Pancreas (tissue), 10 donors: ENCODE data around the gene MTSS2. TPM values are rescaled to one million over a fixed set of nuclear protein-coding genes. Genes with fewer than 3 reads are reported as not detected.

Experiments used
- ATAC-seq, 4 donors: fragments of 200-7000 bp; cut with Tn5 transposase; one replicate each; pipeline versions ENCODE4 v1.8.0 to v1.9.1; 2020; ENCODE audit warnings: mild to moderate bottlenecking in 4 of 4, moderate library complexity in 4 of 4
- DNase-seq, 6 donors: peaks; one replicate each; pipeline ENCODE4 v3.0.0-alpha.2; 2020
- FAIRE-seq: peaks from 2 replicates; lab custom pipeline; 2012; peaks lifted over from hg19 to GRCh38; lab: Jason Lieb, UNC
- H3K27ac ChIP-seq, 4 donors: fragments of 200-600 bp; sonication (generic); 1 replicate in 3 of 4; 2 replicates in 1 of 4; pipeline versions ENCODE4 v1.5.0 to v1.8.0; 2020
- H3K27me3 ChIP-seq, 4 donors: fragments of 200-600 bp; one replicate each; pipeline ENCODE4 v1.8.0; 2021
- H3K36me3 ChIP-seq, 3 donors: fragments of 200-600 bp; sonication (generic) in 1 of 3; one replicate each; pipeline versions ENCODE4 v1.5.0 to v1.8.0; 2020 to 2021
- H3K4me1 ChIP-seq, 3 donors: fragments of 200-600 bp; one replicate each; pipeline ENCODE4 v1.8.0; 2021
- H3K4me3 ChIP-seq, 4 donors: fragments of 200-600 bp; sonication (generic) in 2 of 4; one replicate each; pipeline versions ENCODE4 v1.5.0 to v1.8.0; 2020 to 2021
- H3K9me3 ChIP-seq, 4 donors: fragments of 200-600 bp; one replicate each; pipeline ENCODE4 v1.8.0; 2021
- CTCF ChIP-seq, 4 donors: fragments of 200-600 bp; sonication (generic) in 3 of 4; IDR thresholded peaks; one replicate each; pipeline versions ENCODE4 v1.5.0 to v1.8.0; 2021; ENCODE audit warnings: antibody characterized with exemption in 4 of 4
- WGBS, 2 donors: extraction: QIAGEN DNeasy Blood & Tissue Kit; methylation state at CpG; one replicate each; pipeline ENCODE4 v1.1.7; 2013; 5-methylcytosine and 5-hydroxymethylcytosine counted together
- intact Hi-C, 3 donors: fragments of 100-400 bp; cut with DNase I; formaldehyde crosslinking; loops; one replicate each; pipeline versions ENCODE4 v1.11.1 to v1.14.2; 2022
- polyA plus RNA-seq, 2 donors: library from polyadenylated mRNA; stranded (reverse); fragments of 200-250 nt; gene quantifications; one replicate each; pipeline ENCODE4 v1.2.3, GENCODE V29; 2013
- total RNA-seq, 6 donors: library from RNA; stranded (reverse); fragmentation: NEBNext Ultra II Directional in 4 of 6; extraction: Animal tissue kit (Norgen Biotek cat#: 25700) in 4 of 6; gene quantifications; one replicate each; pipeline versions ENCODE4 v1.2.1 to v1.2.4, GENCODE V29; 2021 to 2023
- donor health status: healthy with polysubstance abuse.
- donor health status: DM: no; HTN: no; CAD: no; lungs with moderate emphysema.
- donor health status: DM: no; HTN: no; CAD: no.
- donor health status: control.
- donor health status: control.
- donor health status: Bipolar disorder and iron deficiency.
- donor health status: DM: yes; HTN: yes; CAD: no.
- donor health status: DM: no; HTN: no; CAD: no.
- donor health status: DM: no; HTN: no; CAD: no.
- donor health status: DM: yes; HTN: yes; CAD: no.

Gene MTSS2
- total and polyA plus RNA-seq, 8 donors: 5.0 to 39.1 (median 9.8) TPM

- no peak for TF ChIP-seq CTCF (IDR thresholded peaks at IDR 0.05)
- Histone ChIP-seq H3K27ac (peak overlapping the region in 3 of 4 donors; percentile 12 to 44 (median 34)), H3K4me1 (peaks cover 0 to 4% (median 0%) of the 10 kb centered on the region in 3 donors), H3K27me3 (no peaks in the 10 kb centered on the region), H3K36me3 (peaks cover 0 to 5% (median 4%) of the 10 kb centered on the region in 3 donors), H3K9me3 (no peaks in the 10 kb centered on the region), H3K4me3 (no peak overlapping the region)
- DNase-seq (peak in 2 of 6 donors; percentile 20 to 74), FAIRE-seq (no peak), ATAC-seq (no peak)
- intact Hi-C loops: no loop called here
- WGBS, 2 donors: 69 to 76% methylated on average over 17 to 18 of the region's 18 CpGs
These were observed 5.1 kb downstream of the MTSS2 start for GRCh38 chr16:70680495-70681381.

GRCh38 chr16:70679671-70680494, 6.0 kb downstream of the MTSS2 start:
- no peaks in the 10 kb centered on the region for H3K9me3 ChIP-seq
- peaks cover 0 to 4% (median 0%) of the 10 kb centered on the region in 3 donors for H3K4me1 ChIP-seq
- no peak overlapping the region for H3K27ac ChIP-seq
- H3K36me3 ChIP-seq: peaks cover 0 to 5% (median 4%) of the 10 kb centered on the region in 3 donors
- peak in 3 of 6 donors; percentile 28 to 68 (median 58) for DNase-seq
- 66 to 74% methylated on average over 67 to 80 of the region's 80 CpGs for WGBS, 2 donors
- intact Hi-C loops: no loop called here
- ATAC-seq: peak in 2 of 4 donors; percentile 50 to 57
- TF ChIP-seq CTCF (IDR thresholded peaks at IDR 0.05): peak in 1 of 4 donors; percentile 12
- no peak for FAIRE-seq
- H3K4me3 ChIP-seq: no peak overlapping the region
- no peaks in the 10 kb centered on the region for H3K27me3 ChIP-seq

GRCh38 chr16:70678898-70679670, 6.8 kb downstream of the MTSS2 start:
- DNase-seq: peak in 3 of 6 donors; percentile 23 to 69 (median 52)
- no peak for FAIRE-seq
- Histone ChIP-seq H3K4me1 (peaks cover 0 to 4% (median 0%) of the 10 kb centered on the region in 3 donors), H3K9me3 (no peaks in the 10 kb centered on the region), H3K27me3 (no peaks in the 10 kb centered on the region), H3K36me3 (peaks cover 0 to 5% (median 4%) of the 10 kb centered on the region in 3 donors), H3K27ac (no peak overlapping the region), H3K4me3 (no peak overlapping the region)
- 86 to 90% methylated on average over 31 of the region's 31 CpGs for WGBS, 2 donors
- intact Hi-C loops: no loop called here
- ATAC-seq: no peak
- no peak for TF ChIP-seq CTCF (IDR thresholded peaks at IDR 0.05)

- Histone ChIP-seq H3K4me1 (peaks cover 0 to 4% (median 0%) of the 10 kb centered on the region in 3 donors), H3K4me3 (no peak overlapping the region), H3K9me3 (no peaks in the 10 kb centered on the region), H3K36me3 (peaks cover 0 to 5% (median 4%) of the 10 kb centered on the region in 3 donors), H3K27ac (no peak overlapping the region), H3K27me3 (no peaks in the 10 kb centered on the region)
- 93 to 95% methylated on average over 22 of the region's 22 CpGs for WGBS, 2 donors
- ATAC-seq (no peak), FAIRE-seq (no peak), DNase-seq (peak in 2 of 6 donors; percentile 24 to 71)
- intact Hi-C loops: no loop called here
- TF ChIP-seq CTCF (IDR thresholded peaks at IDR 0.05): no peak
These were observed 7.5 kb downstream of the MTSS2 start for GRCh38 chr16:70678121-70678897.
